Activated CD4-positive, alpha-beta T cell treated with anti-CD3 and anti-CD28 coated beads for 36 hours (primary cell): ENCODE results near the gene DONSON. TPM values are rescaled to one million over a fixed set of nuclear protein-coding genes. Genes with fewer than 3 reads are reported as not detected.

ENCODE experiments used
- ATAC-seq: fragments of 200-7000 bp; cut with Tn5 transposase; one replicate; pipeline ENCODE4 v1.10.0; 2021; ENCODE audit warnings: mild to moderate bottlenecking, moderate library complexity
- CTCF ChIA-PET: fragments of 350-600 bp; sonication (Branson Sonifier 250); formaldehyde crosslinking; loops from one replicate; lab custom pipeline; 2021; ENCODE audit warnings: antibody characterized with exemption; lab: Charles Lee
- POLR2A ChIA-PET: fragments of 350-600 bp; sonication (Branson Sonifier 250); formaldehyde crosslinking; loops from one replicate; lab custom pipeline; 2021; ENCODE audit warnings: antibody characterized with exemption, inconsistent platforms; lab: Charles Lee
- DNase-seq: peaks from one replicate; pipeline ENCODE4 v3.0.0-alpha.2; 2020
- H3K27ac Mint-ChIP-seq: one replicate; pipeline ENCODE4 v1.8.0; 2021; ENCODE audit warnings: mixed read lengths
- H3K27me3 Mint-ChIP-seq: one replicate; pipeline ENCODE4 v1.8.0; 2021; ENCODE audit warnings: mixed read lengths
- H3K36me3 Mint-ChIP-seq: one replicate; pipeline ENCODE4 v1.8.0; 2021; ENCODE audit warnings: low read depth, mixed read lengths
- H3K4me1 Mint-ChIP-seq: one replicate; pipeline ENCODE4 v1.8.0; 2021; ENCODE audit warnings: mixed read lengths
- H3K4me3 Mint-ChIP-seq: one replicate; pipeline ENCODE4 v1.8.0; 2021; ENCODE audit warnings: mild to moderate bottlenecking, moderate library complexity, mixed read lengths
- H3K9me3 Mint-ChIP-seq: one replicate; pipeline ENCODE4 v1.8.0; 2021; ENCODE audit warnings: low read depth, mixed read lengths
- intact Hi-C, 2 experiments: fragments of 100-400 bp; cut with DNase I in 1 of 2; cut with micrococcal nuclease in 1 of 2; formaldehyde crosslinking; loops; one replicate each; pipeline versions ENCODE4 v1.14.2 to v1.15.1; 2022 to 2024; cut with DNase I, micrococcal nuclease
- total RNA-seq, 2 experiments: library from RNA; stranded (reverse); gene quantifications; one replicate each; pipeline ENCODE4 v1.2.3, GENCODE V29; 2021

DONSON gene
- total RNA-seq, 2 experiments from 2014 or later: 39.5 to 41.8 TPM

- H3K4me1 Mint-ChIP-seq: peaks cover 52% of the 10 kb centered on the region
- peaks cover 79% of the 10 kb centered on the region for H3K36me3 Mint-ChIP-seq
- DNase-seq: no peak
- H3K9me3 Mint-ChIP-seq: no peaks in the 10 kb centered on the region
- H3K27ac Mint-ChIP-seq: no peak overlapping the region
- ATAC-seq: no peak
- ChIA-PET CTCF (interaction anchor here (0.8 kb wide), 1 partner anchor 104 kb away, joined by 3 read pairs; no protein-coding TSS in a partner anchor), POLR2A (interaction anchor here (0.6 to 0.7 kb wide), 2 partner anchors 43 to 804 kb away, joined by 4 read pairs; no protein-coding TSS in a partner anchor)
- no peaks in the 10 kb centered on the region for H3K27me3 Mint-ChIP-seq
- intact Hi-C loops: loop anchor here in 1 of 2 experiments (2.0 kb wide), 1 partner anchor 15 kb away; no protein-coding TSS in a partner anchor
- no peak overlapping the region for H3K4me3 Mint-ChIP-seq
These were observed 36.8 kb downstream of the DONSON start for GRCh38 chr21:33551664-33552063.

GRCh38 chr21:33550772-33551660 is 37.5 kb downstream of the DONSON start:
- Mint-ChIP-seq H3K9me3 (no peaks in the 10 kb centered on the region), H3K27ac (no peak overlapping the region), H3K27me3 (no peaks in the 10 kb centered on the region), H3K4me3 (no peak overlapping the region), H3K36me3 (peaks cover 75% of the 10 kb centered on the region), H3K4me1 (peaks cover 48% of the 10 kb centered on the region)
- intact Hi-C loops: no loop called here
- DNase-seq (no peak), ATAC-seq (no peak)
- CTCF ChIA-PET: interaction anchor here (0.8 kb wide), 1 partner anchor 104 kb away, joined by 3 read pairs; no protein-coding TSS in a partner anchor
- POLR2A ChIA-PET: interaction anchor here (0.6 to 0.7 kb wide), 2 partner anchors 43 to 804 kb away, joined by 4 read pairs; no protein-coding TSS in a partner anchor

DNA sequence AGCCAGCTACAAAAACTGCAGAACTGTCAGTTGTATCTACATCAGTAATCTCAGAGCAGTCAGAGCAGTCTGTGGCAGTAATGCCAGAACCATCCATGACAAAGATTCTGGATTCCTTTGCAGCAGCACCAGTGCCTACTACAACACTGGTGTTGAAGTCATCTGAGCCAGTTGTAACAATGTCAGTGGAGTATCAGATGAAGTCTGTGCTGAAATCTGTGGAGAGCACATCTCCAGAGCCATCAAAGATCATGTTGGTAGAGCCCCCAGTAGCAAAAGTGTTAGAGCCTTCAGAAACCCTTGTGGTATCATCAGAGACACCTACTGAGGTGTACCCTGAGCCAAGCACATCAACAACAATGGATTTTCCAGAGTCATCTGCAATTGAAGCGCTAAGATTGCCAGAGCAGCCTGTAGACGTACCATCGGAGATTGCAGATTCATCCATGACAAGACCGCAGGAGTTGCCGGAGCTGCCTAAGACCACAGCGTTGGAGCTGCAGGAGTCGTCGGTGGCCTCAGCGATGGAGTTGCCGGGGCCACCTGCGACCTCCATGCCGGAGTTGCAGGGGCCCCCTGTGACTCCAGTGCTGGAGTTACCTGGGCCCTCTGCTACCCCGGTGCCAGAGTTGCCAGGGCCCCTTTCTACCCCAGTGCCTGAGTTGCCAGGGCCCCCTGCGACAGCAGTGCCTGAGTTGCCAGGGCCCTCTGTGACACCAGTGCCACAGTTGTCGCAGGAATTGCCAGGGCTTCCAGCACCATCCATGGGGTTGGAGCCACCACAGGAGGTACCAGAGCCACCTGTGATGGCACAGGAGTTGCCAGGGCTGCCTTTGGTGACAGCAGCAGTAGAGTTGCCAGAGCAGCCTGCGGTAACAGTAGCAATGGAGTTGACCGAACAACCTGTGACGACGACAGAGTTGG is 38.4 kb downstream of the DONSON start:
- ATAC-seq: no peak
- CTCF ChIA-PET: interaction anchor here (1.1 kb wide), 1 partner anchor 8 kb away, joined by 4 read pairs; no protein-coding TSS in a partner anchor
- H3K4me1 Mint-ChIP-seq: peaks cover 47% of the 10 kb centered on the region

DNA sequence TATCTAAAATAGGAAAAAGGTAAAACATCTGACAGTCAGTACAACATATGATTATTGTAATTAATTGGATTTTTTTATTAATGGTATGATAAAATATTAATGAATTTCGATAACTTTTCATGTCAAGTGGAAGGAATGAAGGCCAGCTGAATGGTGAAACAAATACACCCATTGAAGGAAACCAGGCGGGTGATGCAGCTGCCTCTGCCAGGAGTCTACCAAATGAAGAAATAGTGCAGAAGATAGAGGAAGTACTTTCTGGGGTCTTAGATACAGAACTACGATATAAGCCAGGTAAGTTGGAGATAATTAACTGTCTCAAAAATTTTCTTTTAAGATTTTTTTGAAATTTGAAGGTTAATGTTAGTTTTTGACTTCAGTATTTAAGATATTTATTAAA is 42.4 kb downstream of the DONSON start:
- H3K27me3 Mint-ChIP-seq: no peaks in the 10 kb centered on the region
- no peak for DNase-seq
- peaks cover 23% of the 10 kb centered on the region for H3K4me1 Mint-ChIP-seq
- intact Hi-C loops: no loop called here
- H3K9me3 Mint-ChIP-seq: no peaks in the 10 kb centered on the region
- no peak for ATAC-seq
- peak overlapping the region; percentile 63 for H3K27ac Mint-ChIP-seq
- peak overlapping the region; percentile 85 for H3K4me3 Mint-ChIP-seq
- peaks cover 53% of the 10 kb centered on the region for H3K36me3 Mint-ChIP-seq
- ChIA-PET POLR2A (no interaction called here), CTCF (interaction anchor here (1.0 kb wide), 1 partner anchor 55 kb away, joined by 3 read pairs; the partner anchor contains the start of gene DNAJC28)

More for the DNA sequence above, 38.4 kb downstream of the DONSON start:
- Mint-ChIP-seq H3K9me3 (no peaks in the 10 kb centered on the region), H3K36me3 (peaks cover 69% of the 10 kb centered on the region), H3K27me3 (no peaks in the 10 kb centered on the region), H3K27ac (no peak overlapping the region), H3K4me3 (no peak overlapping the region)
- POLR2A ChIA-PET: no interaction called here
- intact Hi-C loops: no loop called here
- DNase-seq: no peak

GRCh38 chr21:33544451-33545195 is 43.9 kb downstream of the DONSON start:
- Mint-ChIP-seq H3K27ac (peak overlapping the region; percentile 98), H3K4me1 (peaks cover 32% of the 10 kb centered on the region), H3K4me3 (peak overlapping the region; percentile 85), H3K27me3 (no peaks in the 10 kb centered on the region), H3K9me3 (no peaks in the 10 kb centered on the region), H3K36me3 (peaks cover 56% of the 10 kb centered on the region)
- no peak for ATAC-seq
- CTCF ChIA-PET: interaction anchor here (1.0 to 2.3 kb wide), 3 partner anchors 10 to 183 kb away, joined by 4 to 6 read pairs (median 5); no protein-coding TSS in a partner anchor
- DNase-seq: no peak
- POLR2A ChIA-PET: interaction anchor here (0.6 to 1.8 kb wide), 2 partner anchors 10 to 80 kb away, joined by 3 to 8 read pairs; no protein-coding TSS in a partner anchor
- intact Hi-C loops: loop anchor here (5.0 kb wide), 6 partner anchors 162 to 1812 kb away; partner anchors contain the start of genes ATP5PO (in 1 of the 2), CFAP298 (in 1 of the 2), IFNAR2 (in 1 of the 2) and PAXBP1 (in 1 of the 2)

- Mint-ChIP-seq H3K4me3 (peak overlapping the region; percentile 85), H3K27me3 (no peaks in the 10 kb centered on the region), H3K4me1 (peaks cover 31% of the 10 kb centered on the region), H3K27ac (peak overlapping the region; percentile 98), H3K9me3 (no peaks in the 10 kb centered on the region), H3K36me3 (peaks cover 55% of the 10 kb centered on the region)
- ATAC-seq (peak; percentile 10), DNase-seq (peak; percentile 89)
- intact Hi-C loops: loop anchor here (1.0 to 5.0 kb wide), 10 partner anchors 45 to 1811 kb away; partner anchors contain the start of genes ATP5PO (in 1 of the 2), CFAP298 (in 1 of the 2), DONSON (in 1 of the 2) and IFNAR2 (in 1 of the 2)
- CTCF ChIA-PET: interaction anchor here (0.7 to 2.3 kb wide), 5 partner anchors 11 to 182 kb away, joined by 3 to 6 read pairs (median 4); partner anchors contain the start of genes DONSON and TMEM50B
- POLR2A ChIA-PET: interaction anchor here (0.8 to 1.8 kb wide), 5 partner anchors 11 to 64 kb away, joined by 3 to 8 read pairs (median 3); partner anchors contain the start of genes DNAJC28 and TMEM50B
These were observed 44.9 kb downstream of the DONSON start for GRCh38 chr21:33543505-33544129.

DNA sequence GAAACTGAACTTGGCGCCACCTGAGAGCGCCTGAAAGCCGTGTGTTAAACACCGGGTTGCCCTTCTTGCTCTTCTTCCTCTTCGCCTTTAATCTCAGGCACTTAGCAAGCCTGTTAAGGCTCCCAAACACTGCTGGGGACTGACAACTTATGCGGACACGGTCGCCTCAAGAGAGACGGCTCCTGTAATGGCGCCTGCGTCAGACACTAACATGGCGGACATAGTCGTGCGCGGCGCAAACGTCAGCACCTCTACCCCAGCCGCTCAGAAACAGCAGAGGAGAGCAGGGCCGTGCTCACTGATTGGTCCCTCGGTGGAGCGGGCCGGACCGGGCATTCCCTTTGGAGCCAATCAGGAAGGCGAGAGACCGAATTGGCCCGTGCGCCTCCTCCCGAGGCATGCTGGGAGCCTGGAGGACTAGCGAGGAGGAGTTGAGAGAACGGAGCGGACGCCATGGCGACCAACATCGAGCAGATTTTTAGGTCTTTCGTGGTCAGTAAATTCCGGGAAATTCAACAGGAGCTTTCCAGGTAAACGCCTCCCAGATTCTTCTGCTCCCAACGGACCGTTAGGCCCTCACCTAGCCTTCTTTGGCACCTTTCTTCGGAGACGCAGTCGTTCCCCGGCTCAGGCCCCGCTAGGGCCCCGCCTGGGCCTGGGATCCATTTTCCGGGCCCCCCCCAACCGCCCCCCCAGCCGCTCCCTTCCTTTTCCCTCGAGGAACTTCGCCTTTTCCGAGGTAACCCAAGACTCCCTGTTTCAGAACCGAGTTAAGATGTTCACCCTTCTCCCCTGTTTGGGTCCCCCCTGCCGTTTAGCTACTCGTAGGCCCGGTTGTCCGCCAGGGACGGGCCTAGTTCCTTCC is 45.6 kb downstream of the DONSON start, which contains the start of gene SON:
TSS of gene SON (plus strand) at position 399 of the 865 bp plus-strand sequence. CDS start at position 454, 55 bp downstream.
- H3K9me3 Mint-ChIP-seq: no peaks in the 10 kb centered on the region
- H3K4me1 Mint-ChIP-seq: peaks cover 29% of the 10 kb centered on the region
- POLR2A ChIA-PET: interaction anchor here (0.6 to 1.3 kb wide), 5 partner anchors 14 to 78 kb away, joined by 3 to 6 read pairs (median 3); partner anchors contain the start of genes DNAJC28 and TMEM50B
- peak within 1 kb of the TSS; percentile 85 for H3K4me3 Mint-ChIP-seq
- H3K27ac Mint-ChIP-seq: peak within 1 kb of the TSS; percentile 98
- H3K27me3 Mint-ChIP-seq: no peaks in the 10 kb centered on the region
- intact Hi-C loops: loop anchor here (1.0 to 5.0 kb wide), 18 partner anchors 45 to 1811 kb away; partner anchors contain the start of genes DNAJC28 (in 2 of the 2), DONSON (in 2 of the 2), TMEM50B (in 2 of the 2) and ATP5PO (in 1 of the 2)
- H3K36me3 Mint-ChIP-seq: peaks cover 56% of the 10 kb centered on the region
- peak; percentile 99 for DNase-seq
- CTCF ChIA-PET: interaction anchor here (0.7 to 2.3 kb wide), 6 partner anchors 12 to 181 kb away, joined by 3 to 6 read pairs (median 4); partner anchors contain the start of genes DONSON and TMEM50B
- ATAC-seq: peak; percentile 94

GRCh38 chr21:33541756-33542639 is 46.5 kb downstream of the DONSON start, which contains the start of gene GART:
TSS of gene GART (minus strand) at chr21:33542117. CDS start at chr21:33539315, 2,802 bp downstream.
- POLR2A ChIA-PET: interaction anchor here (0.6 kb wide), 1 partner anchor 79 kb away, joined by 5 read pairs; no protein-coding TSS in a partner anchor
- Mint-ChIP-seq H3K4me3 (peak within 1 kb of the TSS; percentile 85), H3K9me3 (no peaks in the 10 kb centered on the region), H3K27ac (peak within 1 kb of the TSS; percentile 98), H3K36me3 (peaks cover 58% of the 10 kb centered on the region), H3K27me3 (no peaks in the 10 kb centered on the region), H3K4me1 (peaks cover 30% of the 10 kb centered on the region)
- ATAC-seq: peak; percentile 62
- intact Hi-C loops: loop anchor here (1.0 to 5.0 kb wide), 18 partner anchors 46 to 1810 kb away; partner anchors contain the start of genes DNAJC28 (in 2 of the 2), TMEM50B (in 2 of the 2), ATP5PO (in 1 of the 2) and CFAP298 (in 1 of the 2)
- peak; percentile 90 for DNase-seq
- CTCF ChIA-PET: interaction anchor here (0.7 to 1.5 kb wide), 4 partner anchors 13 to 65 kb away, joined by 3 to 4 read pairs (median 3); no protein-coding TSS in a partner anchor
